ENCODE measurements around the gene CCPG1.

The CCPG1 gene

DNA sequence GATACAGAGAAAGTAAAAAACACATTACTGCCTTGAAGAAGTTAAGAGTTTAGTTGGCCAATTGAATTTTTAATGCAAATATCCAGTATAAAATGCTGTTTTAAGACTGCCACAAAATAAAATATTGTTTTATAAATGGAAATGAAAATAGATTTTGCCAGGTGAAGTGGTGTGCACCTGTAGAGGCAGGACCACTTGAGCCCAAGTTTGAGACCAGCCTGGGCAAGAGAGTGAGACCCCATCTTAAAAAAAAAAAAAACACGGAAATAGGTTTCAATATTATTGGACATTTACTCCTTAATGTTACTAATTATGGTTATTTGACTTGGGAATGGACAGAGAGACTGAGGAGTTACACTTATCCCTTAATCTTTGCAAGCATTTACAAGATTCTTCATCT is 87.2 kb downstream of the CCPG1 start:
- DNase-seq (ENCODE audit: extremely low read depth in 1 of 2, low read depth in 1 of 2) = no peak

DNA sequence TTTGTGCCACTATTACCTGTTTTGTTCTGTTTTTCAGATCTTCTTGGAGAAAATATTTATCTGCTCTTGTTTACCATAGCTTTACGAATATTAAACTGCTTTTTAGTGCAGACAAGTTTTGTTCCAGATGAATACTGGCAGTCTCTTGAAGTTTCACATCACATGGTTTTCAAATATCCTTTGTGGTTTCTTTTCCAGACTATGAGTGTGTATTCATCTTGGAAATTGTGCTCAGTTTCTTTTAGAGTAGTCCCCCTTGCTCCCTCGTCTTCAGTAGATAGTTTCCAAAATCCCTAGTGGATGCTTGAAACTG is 88.0 kb downstream of the CCPG1 start:
- DNase-seq (ENCODE audit: extremely low read depth in 1 of 2, low read depth in 1 of 2) = no peak

DNA sequence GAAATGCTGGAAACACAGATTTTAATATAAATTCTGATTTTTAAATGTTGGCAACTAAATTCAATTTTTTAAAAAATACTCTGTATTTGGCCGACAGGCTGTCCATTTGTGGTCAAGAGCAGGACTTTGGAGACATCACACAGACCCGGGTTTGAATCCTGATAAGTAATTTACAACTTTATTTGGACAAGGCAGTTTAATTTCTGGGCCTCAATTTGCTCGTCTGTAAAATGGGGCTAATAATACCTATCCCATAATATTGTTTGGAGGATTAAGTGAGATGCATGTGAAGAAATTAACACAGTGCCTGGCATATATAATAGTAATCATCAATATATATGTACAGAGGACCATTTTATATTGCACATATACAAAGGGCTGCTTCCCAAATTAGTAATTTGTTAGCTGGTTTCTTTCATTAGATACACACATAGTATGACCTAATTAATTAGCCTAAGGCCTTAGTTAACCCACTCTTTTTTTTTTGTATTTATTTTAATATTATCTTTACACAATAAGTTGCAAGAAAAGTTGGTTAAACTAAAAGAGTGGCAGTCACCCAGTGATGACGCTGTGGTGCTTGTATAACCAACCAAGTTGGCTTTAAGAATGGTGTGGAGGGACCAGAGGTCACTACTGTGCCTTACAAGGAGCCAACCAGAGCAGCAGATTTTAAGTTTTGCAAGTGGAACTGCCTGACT is 88.5 kb downstream of the CCPG1 start:
- no peak for DNase-seq (ENCODE audit: extremely low read depth in 1 of 2, low read depth in 1 of 2)

- peak; percentile 44 to 59 for DNase-seq (ENCODE audit: extremely low read depth in 1 of 2, low read depth in 1 of 2)
Observed at GRCh38 chr15:55318588-55319494, 89.3 kb downstream of the CCPG1 start, which contains the start of the genes PIGB and PIGBOS1. PIGB (plus strand) TSS chr15:55319222; CDS start chr15:55319251, 29 bp downstream. PIGBOS1 (minus strand) TSS chr15:55319123; CDS start chr15:55317792, 1,331 bp downstream.
